HepG2 (cell line): ENCODE data around the gene ACOT13. TPM values are rescaled to one million over a fixed set of nuclear protein-coding genes. Genes with fewer than 3 reads are reported as not detected.

Experiments used
- ATAC-seq: fragments of 200-7000 bp; cut with Tn5 transposase; 3 replicates; pipeline ENCODE4 v1.9.1; 2020; ENCODE audit warnings: mild to moderate bottlenecking, moderate library complexity
- BruUV-seq: library from RNA; stranded (reverse); fragments of 400-500 nt; replicated peaks from 2 replicates; lab custom pipeline; 2021; lab: Mats Ljungman, UMichigan
- CTCF ChIA-PET: fragments of 300-600 bp; formaldehyde crosslinking; extraction: SDS; loops from one replicate; lab custom pipeline; 2021; ENCODE audit warnings: low total read pairs, inconsistent platforms, low intra/inter-chr PET ratio; lab: Yijun Ruan, JAX
- POLR2A ChIA-PET: fragments of 350-600 bp; sonication (Branson Sonifier 250); formaldehyde crosslinking; loops from one replicate; lab custom pipeline; 2020; ENCODE audit warnings: antibody characterized with exemption, inconsistent platforms; lab: Yijun Ruan, JAX
- DNase-seq: peaks from one replicate; pipeline ENCODE4 v3.0.0-alpha.2; 2015; ENCODE audit warnings: low spot score
- FAIRE-seq: peaks from 3 replicates; lab custom pipeline; 2011; peaks lifted over from hg19 to GRCh38; lab: Jason Lieb, UNC
- H2AFZ ChIP-seq: one replicate; pipeline ENCODE4 v1.6.1; 2011; ENCODE audit warnings: low read length, inconsistent platforms
- H3K27ac ChIP-seq: fragments of 300-600 bp; 3 replicates; pipeline ENCODE4 v1.8.0; 2011; ENCODE audit warnings: mixed run types, mild to moderate bottlenecking, mixed read lengths, low read length, inconsistent platforms; ENCODE audit not compliant: insufficient read depth; ENCODE audit errors: extremely low read length
- H3K27me3 ChIP-seq, 2 experiments: fragments of 200-600 bp in 1 of 2; 2 replicates in 1 of 2; 3 replicates in 1 of 2; pipeline versions ENCODE4 v1.6.0 to v1.8.0; 2011; ENCODE audit warnings: low read length in 2 of 2, mild to moderate bottlenecking in 2 of 2, moderate library complexity in 2 of 2, inconsistent platforms in 1 of 2; ENCODE audit not compliant: insufficient read depth in 2 of 2, control insufficient read depth in 1 of 2
- H3K36me3 ChIP-seq, 2 experiments: fragments of 200-600 bp in 1 of 2; replicated peaks in 1 of 2; 2 replicates in 1 of 2; 3 replicates in 1 of 2; pipeline versions ENCODE4 v1.5.1 to v1.8.0; 2011; ENCODE audit warnings: low read length in 2 of 2, inconsistent platforms in 1 of 2; ENCODE audit not compliant: insufficient read depth in 2 of 2, control insufficient read depth in 1 of 2
- H3K4me1 ChIP-seq: 2 replicates; pipeline ENCODE4 v1.5.1; 2012; ENCODE audit warnings: low read length, inconsistent platforms; ENCODE audit not compliant: insufficient read depth
- H3K4me2 ChIP-seq: 2 replicates; pipeline ENCODE4 v1.6.0; 2011; ENCODE audit warnings: low read depth, low read length, inconsistent platforms
- H3K4me3 ChIP-seq, 3 experiments: fragments of 200-600 bp in 1 of 3; sonication (generic), shearing (Covaris generic) in 1 of 3; replicated peaks in 1 of 3; 2 replicates each; pipeline ENCODE4 v1.5.1; 2011 to 2016; ENCODE audit warnings: low read length in 3 of 3, inconsistent platforms in 2 of 3, low read depth in 2 of 3, mild to moderate bottlenecking in 2 of 3, control low read depth in 1 of 3, mixed read lengths in 1 of 3; ENCODE audit not compliant: insufficient read depth in 1 of 3
- H3K79me2 ChIP-seq: one replicate; pipeline ENCODE4 v1.6.1; 2011; ENCODE audit warnings: low read length, inconsistent platforms; ENCODE audit not compliant: insufficient read depth
- H3K9ac ChIP-seq: 2 replicates; pipeline ENCODE4 v1.6.0; 2011; ENCODE audit warnings: mild to moderate bottlenecking, low read depth, low read length, inconsistent platforms; ENCODE audit not compliant: insufficient read depth
- H3K9me3 ChIP-seq: 2 replicates; pipeline ENCODE4 v1.5.1; 2012; ENCODE audit warnings: mild to moderate bottlenecking, low read length
- H4K20me1 ChIP-seq: 2 replicates; pipeline ENCODE4 v1.6.0; 2011; ENCODE audit warnings: inconsistent platforms, mild to moderate bottlenecking, low read length, moderate library complexity; ENCODE audit not compliant: insufficient read depth
- FOXK1 ChIP-seq: sonication (generic); formaldehyde crosslinking; IDR thresholded peaks from 2 replicates; pipeline ENCODE4 v1.4.0; 2020; ENCODE audit warnings: low read depth, missing genetic modification reagents, borderline replicate concordance
- TBX3 ChIP-seq: fragments of 450-650 bp; IDR thresholded peaks from 2 replicates; pipeline ENCODE4 v1.6.1; 2017; ENCODE audit warnings: antibody characterized with exemption, mild to moderate bottlenecking, inconsistent platforms, borderline replicate concordance
- ZNF782 ChIP-seq: sonication (generic); formaldehyde crosslinking; IDR thresholded peaks from 2 replicates; pipeline ENCODE4 v1.4.0; 2020; ENCODE audit warnings: missing genetic modification reagents, mild to moderate bottlenecking, borderline replicate concordance
- WGBS: methylation state at CpG from one replicate; pipeline ENCODE4 v1.1.6; 2017; ENCODE audit warnings: low lambda C conversion rate; 5-methylcytosine and 5-hydroxymethylcytosine counted together
- in situ Hi-C: cut with HindIII; loops from 2 replicates; pipeline ENCODE4 v1.10.0; 2017; ENCODE audit warnings: low pct_unique_long_range_greater_than_20kb; ENCODE audit not compliant: extremely low pct_ligation_motif_present
- intact Hi-C: fragments of 100-400 bp; cut with micrococcal nuclease; formaldehyde crosslinking; loops from one replicate; pipeline ENCODE4 v1.10.0; 2022; ENCODE audit not compliant: unreplicated experiment
- polyA plus RNA-seq, 8 experiments: library from polyadenylated mRNA; depleted of rRNA in 3 of 8; stranded (reverse) in 7 of 8; unstranded in 1 of 8; fragments of >200 nt; fragmentation: Illumina TruSeq in 4 of 8; extraction: Trizol in 4 of 8; gene quantifications; 2 replicates each; pipeline versions ENCODE4 v1.2.1 to v1.2.3, GENCODE V29; 2011 to 2016; ENCODE audit warnings: low read depth in 4 of 8, missing spikeins in 1 of 8, mixed read lengths in 1 of 8; ENCODE audit not compliant: insufficient read depth in 1 of 8
- total RNA-seq, 5 experiments: library from RNA; depleted of rRNA; stranded (reverse); fragments of >200 nt; fragmentation: Illumina TruSeq; extraction: Trizol; gene quantifications; 2 replicates each; pipeline ENCODE4 v1.2.3, GENCODE V29; 2016; ENCODE audit warnings: low read depth in 1 of 5
- TF ChIP-seq, protein P1 (sequence below): sonication (generic); formaldehyde crosslinking; IDR thresholded peaks from 2 replicates; pipeline ENCODE4 v1.4.0; 2020; ENCODE audit warnings: mild to moderate bottlenecking, missing genetic modification reagents
- TF ChIP-seq, protein P2 (sequence below): sonication (generic); formaldehyde crosslinking; IDR thresholded peaks from 2 replicates; pipeline ENCODE4 v1.4.0; 2020; ENCODE audit warnings: missing genetic modification reagents

The ACOT13 gene
- total and polyA plus RNA-seq, 2 of the 13 experiments (the other 11 are each of a cell fraction or from before 2014, with no cell fraction given): 31.5 to 45.1 TPM

GRCh38 chr6:24738741-24739140, 71.9 kb downstream of the ACOT13 start:
- intact Hi-C loops: no loop called here
- Histone ChIP-seq H4K20me1 (no peaks in the 10 kb centered on the region), H3K36me3 (no peaks in the 10 kb centered on the region), H3K4me1 (peaks cover 10% of the 10 kb centered on the region), H3K4me3 (no peak overlapping the region), H3K27ac (no peak overlapping the region), H3K4me2 (no peak overlapping the region), H3K27me3 (peaks cover 0 to 3% of the 10 kb centered on the region in 2 experiments; a peak in 1 of 5 replicates), H3K79me2 (no peaks in the 10 kb centered on the region), H3K9me3 (no peaks in the 10 kb centered on the region), H2AFZ (no peak overlapping the region), H3K9ac (no peak overlapping the region)
- no TSS peak for BruUV-seq
- ChIA-PET CTCF (no interaction called here), POLR2A (interaction anchor here (1.0 kb wide), 2 partner anchors 17 to 22 kb away, joined by 3 read pairs; no protein-coding TSS in a partner anchor)
- TF ChIP-seq, protein P1, sequence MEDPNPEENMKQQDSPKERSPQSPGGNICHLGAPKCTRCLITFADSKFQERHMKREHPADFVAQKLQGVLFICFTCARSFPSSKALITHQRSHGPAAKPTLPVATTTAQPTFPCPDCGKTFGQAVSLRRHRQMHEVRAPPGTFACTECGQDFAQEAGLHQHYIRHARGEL (CRISPR knock-in tag): no peak
- no peak for DNase-seq
- no peak for ATAC-seq
- in situ Hi-C loops: no loop called here
- WGBS: 12% methylated on average over 3 of the region's 3 CpGs
- no peak for FAIRE-seq

DNA sequence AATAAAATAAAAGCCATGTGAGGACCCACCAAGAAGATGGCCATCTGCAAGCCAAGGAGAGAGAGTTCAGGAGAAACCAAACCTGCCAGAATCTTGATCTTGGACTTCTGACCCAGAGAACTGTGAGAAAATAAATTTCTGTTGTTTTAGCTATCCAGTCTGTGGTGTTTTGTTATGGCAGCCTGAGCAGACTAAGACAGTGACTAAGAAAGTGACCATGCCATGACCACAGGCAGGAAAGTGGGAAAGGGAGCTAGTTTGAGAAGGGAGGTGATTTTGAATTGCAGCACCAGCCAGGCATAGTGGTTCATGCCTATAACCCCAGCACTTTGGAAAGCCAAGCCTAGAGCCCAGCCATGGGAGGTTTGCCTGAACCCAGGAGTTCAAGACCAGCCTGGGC, 74.0 kb downstream of the ACOT13 start:
- BruUV-seq: no TSS peak
- Histone ChIP-seq H2AFZ (no peak overlapping the region), H3K4me1 (peaks cover 5% of the 10 kb centered on the region), H3K4me3 (no peak overlapping the region), H3K27ac (no peak overlapping the region), H4K20me1 (no peaks in the 10 kb centered on the region), H3K36me3 (no peaks in the 10 kb centered on the region), H3K9ac (no peak overlapping the region), H3K4me2 (no peak overlapping the region), H3K9me3 (no peaks in the 10 kb centered on the region), H3K79me2 (no peaks in the 10 kb centered on the region), H3K27me3 (peaks cover 0 to 3% of the 10 kb centered on the region in 2 experiments; a peak in 1 of 5 replicates)
- ChIA-PET POLR2A (interaction anchor here (1.5 kb wide), 1 partner anchor 19 kb away, joined by 6 read pairs; no protein-coding TSS in a partner anchor), CTCF (no interaction called here)
- FAIRE-seq: no peak
- intact Hi-C loops (no loop called here), in situ Hi-C loops (no loop called here)
- TF ChIP-seq FOXK1 (CRISPR knock-in tag) (no peak), TBX3 (no peak), ZNF782 (CRISPR knock-in tag) (no peak)
- TF ChIP-seq, protein P2, sequence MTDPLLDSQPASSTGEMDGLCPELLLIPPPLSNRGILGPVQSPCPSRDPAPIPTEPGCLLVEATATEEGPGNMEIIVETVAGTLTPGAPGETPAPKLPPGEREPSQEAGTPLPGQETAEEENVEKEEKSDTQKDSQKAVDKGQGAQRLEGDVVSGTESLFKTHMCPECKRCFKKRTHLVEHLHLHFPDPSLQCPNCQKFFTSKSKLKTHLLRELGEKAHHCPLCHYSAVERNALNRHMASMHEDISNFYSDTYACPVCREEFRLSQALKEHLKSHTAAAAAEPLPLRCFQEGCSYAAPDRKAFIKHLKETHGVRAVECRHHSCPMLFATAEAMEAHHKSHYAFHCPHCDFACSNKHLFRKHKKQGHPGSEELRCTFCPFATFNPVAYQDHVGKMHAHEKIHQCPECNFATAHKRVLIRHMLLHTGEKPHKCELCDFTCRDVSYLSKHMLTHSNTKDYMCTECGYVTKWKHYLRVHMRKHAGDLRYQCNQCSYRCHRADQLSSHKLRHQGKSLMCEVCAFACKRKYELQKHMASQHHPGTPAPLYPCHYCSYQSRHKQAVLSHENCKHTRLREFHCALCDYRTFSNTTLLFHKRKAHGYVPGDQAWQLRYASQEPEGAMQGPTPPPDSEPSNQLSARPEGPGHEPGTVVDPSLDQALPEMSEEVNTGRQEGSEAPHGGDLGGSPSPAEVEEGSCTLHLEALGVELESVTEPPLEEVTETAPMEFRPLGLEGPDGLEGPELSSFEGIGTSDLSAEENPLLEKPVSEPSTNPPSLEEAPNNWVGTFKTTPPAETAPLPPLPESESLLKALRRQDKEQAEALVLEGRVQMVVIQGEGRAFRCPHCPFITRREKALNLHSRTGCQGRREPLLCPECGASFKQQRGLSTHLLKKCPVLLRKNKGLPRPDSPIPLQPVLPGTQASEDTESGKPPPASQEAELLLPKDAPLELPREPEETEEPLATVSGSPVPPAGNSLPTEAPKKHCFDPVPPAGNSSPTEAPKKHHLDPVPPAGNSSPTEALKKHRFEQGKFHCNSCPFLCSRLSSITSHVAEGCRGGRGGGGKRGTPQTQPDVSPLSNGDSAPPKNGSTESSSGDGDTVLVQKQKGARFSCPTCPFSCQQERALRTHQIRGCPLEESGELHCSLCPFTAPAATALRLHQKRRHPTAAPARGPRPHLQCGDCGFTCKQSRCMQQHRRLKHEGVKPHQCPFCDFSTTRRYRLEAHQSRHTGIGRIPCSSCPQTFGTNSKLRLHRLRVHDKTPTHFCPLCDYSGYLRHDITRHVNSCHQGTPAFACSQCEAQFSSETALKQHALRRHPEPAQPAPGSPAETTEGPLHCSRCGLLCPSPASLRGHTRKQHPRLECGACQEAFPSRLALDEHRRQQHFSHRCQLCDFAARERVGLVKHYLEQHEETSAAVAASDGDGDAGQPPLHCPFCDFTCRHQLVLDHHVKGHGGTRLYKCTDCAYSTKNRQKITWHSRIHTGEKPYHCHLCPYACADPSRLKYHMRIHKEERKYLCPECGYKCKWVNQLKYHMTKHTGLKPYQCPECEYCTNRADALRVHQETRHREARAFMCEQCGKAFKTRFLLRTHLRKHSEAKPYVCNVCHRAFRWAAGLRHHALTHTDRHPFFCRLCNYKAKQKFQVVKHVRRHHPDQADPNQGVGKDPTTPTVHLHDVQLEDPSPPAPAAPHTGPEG (CRISPR knock-in tag): no peak
- ATAC-seq: no peak
- no peak for DNase-seq
